Measurements from ENCODE around the gene NUP62. TPM values are rescaled to one million over a fixed set of nuclear protein-coding genes. Genes with fewer than 3 reads are reported as not detected.
A peak's percentile ranks its signal among the peaks of the same experiment; 100 is the strongest.

Gene NUP62
- total and polyA plus RNA-seq, 2 of the 8 experiments (the other 6 are each of a cell fraction or from before 2014, with no cell fraction given), result 50.0 to 107 TPM

- H3K9ac ChIP-seq (replicated peaks in 1 of 4; ENCODE audit: extremely low read depth in 1 of 4, low read depth in 3 of 4, low read length in 3 of 4), result 0 out of 7 replicates have a peak overlapping the region, but pooled peaks of 1 of the 4 experiments have one; percentile 7
- H4K20me1 ChIP-seq (replicated peaks in 1 of 2; ENCODE audit: control insufficient read depth in 1 of 2, insufficient read depth in 2 of 2, low read length in 2 of 2), result peaks cover 34 to 36% of the 10 kb centered on the region in 2 experiments
- ChIA-PET POLR2A (ENCODE audit: partially characterized antibody) (interaction anchor here (0.7 to 19.2 kb wide), 8 partner anchors 12 to 223 kb away, joined by 3 to 373 read pairs (median 6); partner anchors contain the start of genes AKT1S1, ATF5, IL4I1 and NUP62), CTCF (ENCODE audit: partially characterized antibody) (interaction anchor here (0.6 to 4.8 kb wide), 7 partner anchors 10 to 852 kb away, joined by 3 to 20 read pairs (median 3); partner anchors contain the start of gene IL4I1)
- no peak overlapping the region for H2BK12ac ChIP-seq (ENCODE audit: low read depth, low read length)
- no peaks in the 10 kb centered on the region for H3K23me2 ChIP-seq (ENCODE audit: low read depth, low read length)
- no peak overlapping the region for H3K4me2 ChIP-seq (ENCODE audit: insufficient read depth in 1 of 2, low read depth in 2 of 2, low read length in 2 of 2)
- H2BK5ac ChIP-seq (ENCODE audit: low read depth, low read length), result 0 out of 2 replicates have a peak overlapping the region, but pooled peaks have one; percentile 21
- no peak overlapping the region for H3K4me3 ChIP-seq (ENCODE audit: extremely low read depth in 1 of 4, insufficient read depth in 2 of 4, low read depth in 3 of 4, low read length in 4 of 4)
- H3K14ac ChIP-seq (ENCODE audit: insufficient read length), result no peak overlapping the region
- H3K36me3 ChIP-seq (ENCODE audit: control insufficient read depth in 2 of 4, insufficient read depth in 4 of 4, low read length in 3 of 4), result peaks cover 18 to 41% (median 31%) of the 10 kb centered on the region in 4 experiments; a peak in 7 of 8 replicates
- DNase-seq (ENCODE audit: low read depth in 1 of 2, low spot score in 2 of 2) (no peak), FAIRE-seq (no peak)
- H4K91ac ChIP-seq (replicated peaks; ENCODE audit: insufficient read length, low read length), result no peak overlapping the region
- no peak overlapping the region for H4K5ac ChIP-seq (ENCODE audit: insufficient read length, low read depth, low read length)
- H3K18ac ChIP-seq (ENCODE audit: extremely low read depth, low read length), result no peak overlapping the region
- no peak overlapping the region for H3K56ac ChIP-seq (replicated peaks; ENCODE audit: insufficient read length, low read depth, low read length)
- H3K4me1 ChIP-seq (replicated peaks in 1 of 4; ENCODE audit: control insufficient read depth in 3 of 4, insufficient read depth in 4 of 4, low read length in 3 of 4), result peaks cover 0 to 6% (median 3%) of the 10 kb centered on the region in 4 experiments; a peak in 3 of 7 replicates
- H3K23ac ChIP-seq (ENCODE audit: insufficient read length), result no peak overlapping the region
- no peak overlapping the region for H2BK20ac ChIP-seq (ENCODE audit: low read length)
- H2BK15ac ChIP-seq (ENCODE audit: low read length), result no peak overlapping the region
- 93% methylated on average over 23 of the region's 23 CpGs; no CpG with 5 or more reads in 1 of the 2 experiments for WGBS, 2 experiments (ENCODE audit: extremely low coverage in 1 of 2, insufficient coverage in 1 of 2, insufficient read length in 1 of 2, insufficient replicate concordance in 2 of 2, low coverage in 1 of 2, low lambda C conversion rate in 2 of 2, missing lambda C conversion rate in 1 of 2)
- H3K27me3 ChIP-seq (replicated peaks in 1 of 4; ENCODE audit: control insufficient read depth in 3 of 4, extremely low read depth in 1 of 4, insufficient read depth in 3 of 4, low read length in 3 of 4), result no peaks in the 10 kb centered on the region; a peak in 1 of 7 replicates
- no peak overlapping the region for H2AK5ac ChIP-seq (ENCODE audit: low read depth, low read length)
- H3K79me2 ChIP-seq (ENCODE audit: control insufficient read depth in 1 of 2, insufficient read depth in 2 of 2, low read length in 2 of 2), result peaks cover 0 to 17% of the 10 kb centered on the region in 2 experiments; a peak in 1 of 4 replicates
- H3K4ac ChIP-seq (replicated peaks; ENCODE audit: insufficient read length, low read depth, low read length), result no peak overlapping the region
- H4K8ac ChIP-seq (ENCODE audit: extremely low read depth, insufficient read depth, low read length), result no peak overlapping the region
- H3K27ac ChIP-seq (ENCODE audit: low read depth, low read length), result no peak overlapping the region
- H3K9me3 ChIP-seq (ENCODE audit: insufficient read depth in 2 of 2, low read depth in 1 of 2, low read length in 1 of 2), result no peaks in the 10 kb centered on the region
- H2BK120ac ChIP-seq (replicated peaks; ENCODE audit: low read depth, low read length), result no peak overlapping the region
- H3K79me1 ChIP-seq (ENCODE audit: low read depth, low read length), result peaks cover 7% of the 10 kb centered on the region; the same call in 1 of the 2 replicates
- no peak overlapping the region for H2AFZ ChIP-seq (ENCODE audit: low read length)
These were observed 21.4 kb downstream of the NUP62 start for GRCh38 chr19:49907745-49908446.

Measured in H1 (cell line).